Heart left ventricle (tissue), 13 donors: ENCODE results near the gene DAGLA.

ENCODE experiments used
- POLR2A ChIP-seq, 2 donors: fragments of 450-650 bp; IDR thresholded peaks; one replicate each; pipeline ENCODE4 v1.6.1; 2017; ENCODE audit warnings: antibody characterized with exemption in 2 of 2, mild to moderate bottlenecking in 2 of 2, moderate library complexity in 2 of 2
- TF ChIP-seq, protein P1 (sequence below), 12 donors: fragments of 200-600 bp; sonication (generic) in 4 of 12; IDR thresholded peaks; one replicate each; pipeline versions ENCODE4 v1.5.0 to v1.8.0; 2018 to 2022; ENCODE audit warnings: antibody characterized with exemption in 12 of 12, mild to moderate bottlenecking in 5 of 12
- donor health status: ischemic (EF 13 %, LVEDD 7.1; RV severe dilation, severe dysfunction).
- donor health status: DM: no; HTN: yes; CAD: no.
- donor health status: DM: no; HTN: no; CAD: no.
- donor health status: ischemic (EF 25% LVEDD 6.9; RV normal size, moderate dysfunction).
- donor health status: ischemic (EF 25% LVEDD 5.7; RV mildly dilated, moderate dysfunction).
- donor health status: ischemic (EF 35%, LVEDD 5.7; RV mildly dilated, moderate dysfunction).
- donor health status: nonischemic (EF 11% LVEDD 7.7; RV severe dilation, severe dysfunction).
- donor health status: DM: yes; HTN: yes; CAD: no.
- donor health status: PGD.
- donor health status: ischemic (EF 29% LVEDD 5.4; RV normal size, mild dysfunction).
- donor health status: nonischemic (EF 23%, LVEDD 6.1; RV moderate dilation, normal function).

DNA sequence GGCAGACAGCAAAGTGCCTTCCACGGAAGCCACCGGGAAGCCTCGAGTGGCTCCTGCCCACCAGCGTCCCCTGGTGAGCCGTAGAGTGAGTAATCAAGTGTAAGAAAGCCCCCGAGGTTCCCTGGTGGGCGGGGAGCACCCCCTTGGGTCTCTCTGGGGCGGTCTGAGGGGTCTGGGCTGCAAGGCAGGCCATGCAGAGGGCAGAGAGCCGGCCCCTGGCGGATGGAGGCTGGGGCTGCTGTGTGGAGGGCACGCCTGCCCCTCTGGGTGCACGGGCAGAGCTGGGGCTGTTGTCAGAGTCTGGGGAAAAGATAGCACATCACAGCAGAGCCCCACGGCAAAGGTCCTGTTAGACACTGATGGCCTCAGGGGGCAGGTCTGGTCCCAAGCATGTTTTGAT lies 46.6 kb downstream of the DAGLA start:
- TF ChIP-seq, protein P1, sequence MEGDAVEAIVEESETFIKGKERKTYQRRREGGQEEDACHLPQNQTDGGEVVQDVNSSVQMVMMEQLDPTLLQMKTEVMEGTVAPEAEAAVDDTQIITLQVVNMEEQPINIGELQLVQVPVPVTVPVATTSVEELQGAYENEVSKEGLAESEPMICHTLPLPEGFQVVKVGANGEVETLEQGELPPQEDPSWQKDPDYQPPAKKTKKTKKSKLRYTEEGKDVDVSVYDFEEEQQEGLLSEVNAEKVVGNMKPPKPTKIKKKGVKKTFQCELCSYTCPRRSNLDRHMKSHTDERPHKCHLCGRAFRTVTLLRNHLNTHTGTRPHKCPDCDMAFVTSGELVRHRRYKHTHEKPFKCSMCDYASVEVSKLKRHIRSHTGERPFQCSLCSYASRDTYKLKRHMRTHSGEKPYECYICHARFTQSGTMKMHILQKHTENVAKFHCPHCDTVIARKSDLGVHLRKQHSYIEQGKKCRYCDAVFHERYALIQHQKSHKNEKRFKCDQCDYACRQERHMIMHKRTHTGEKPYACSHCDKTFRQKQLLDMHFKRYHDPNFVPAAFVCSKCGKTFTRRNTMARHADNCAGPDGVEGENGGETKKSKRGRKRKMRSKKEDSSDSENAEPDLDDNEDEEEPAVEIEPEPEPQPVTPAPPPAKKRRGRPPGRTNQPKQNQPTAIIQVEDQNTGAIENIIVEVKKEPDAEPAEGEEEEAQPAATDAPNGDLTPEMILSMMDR (IDR thresholded peaks at IDR 0.05): no peak
- TF ChIP-seq POLR2A (IDR thresholded peaks at IDR 0.05): no peak
